GM18511 (cell line): ENCODE measurements around the gene NAT16.

Experiments
- ATAC-seq: cut with Tn5 transposase; IDR thresholded peaks from one replicate; pipeline ENCODE4 v1.9.1; 2021; ENCODE audit warnings: mild to moderate bottlenecking, moderate library complexity; ENCODE audit not compliant: unreplicated experiment

NAT16 gene

DNA sequence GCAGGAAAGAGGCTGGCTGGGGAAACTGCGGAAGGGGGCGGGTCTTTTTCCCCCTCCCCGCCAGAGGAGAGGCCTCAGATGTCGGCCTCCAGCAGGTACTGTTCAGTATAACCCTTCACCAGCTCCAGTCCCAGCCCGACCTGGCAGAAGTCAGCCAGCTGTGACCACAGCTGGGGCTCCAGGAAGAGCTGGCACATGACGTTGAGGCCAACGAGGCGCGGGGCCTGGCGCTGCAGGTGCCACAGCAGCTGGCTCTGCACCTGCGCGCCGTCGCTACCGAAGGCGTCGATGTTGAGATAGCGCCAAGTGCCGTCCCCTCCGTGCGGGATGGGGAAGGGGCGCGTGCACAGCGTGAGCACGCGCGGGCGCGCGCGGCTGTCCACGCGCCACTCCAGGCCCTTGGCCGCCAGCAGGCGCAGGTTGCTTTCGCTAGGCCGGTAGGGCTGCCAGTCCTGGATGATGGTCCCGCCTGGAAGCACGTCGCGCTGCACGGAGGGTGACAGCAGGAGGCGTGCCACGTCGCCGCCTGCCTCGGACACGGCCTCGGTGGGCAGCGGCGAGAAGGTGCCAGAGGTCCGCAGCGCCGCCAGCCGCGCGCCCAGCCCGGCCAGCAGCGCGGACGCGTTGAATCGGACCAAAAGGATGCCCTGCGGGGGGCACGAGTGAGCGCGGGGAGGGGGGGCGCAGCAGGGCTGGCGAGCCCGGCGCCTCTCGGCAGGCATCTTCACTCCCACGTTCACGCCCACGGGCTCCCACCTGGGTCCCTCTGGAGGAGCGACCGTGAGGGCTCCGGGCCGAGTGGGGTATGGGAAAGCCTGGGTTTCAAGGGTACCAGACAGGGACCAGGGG is 7.9 kb downstream of the NAT16 start:
- no peak for ATAC-seq

DNA sequence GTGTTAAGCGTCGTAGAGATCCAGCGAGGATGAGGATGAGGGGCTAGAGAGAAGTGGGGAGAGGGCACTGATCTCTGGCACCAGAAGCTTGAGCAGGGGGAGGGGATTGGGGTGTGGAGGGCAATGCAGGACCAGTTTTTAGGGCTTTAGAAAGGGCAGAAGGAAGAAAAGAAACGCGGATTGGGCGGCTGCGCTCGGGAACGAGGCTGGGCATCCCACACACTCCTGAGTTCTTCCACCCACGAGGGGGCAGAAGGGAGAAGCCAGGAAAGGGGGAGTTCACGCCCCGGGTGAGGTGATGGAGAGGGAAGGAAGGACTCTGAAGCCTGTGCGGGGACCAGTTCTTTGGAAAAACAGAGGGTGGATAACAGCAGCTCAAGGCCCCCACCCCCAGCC is 8.7 kb downstream of the NAT16 start:
- ATAC-seq: no peak

DNA sequence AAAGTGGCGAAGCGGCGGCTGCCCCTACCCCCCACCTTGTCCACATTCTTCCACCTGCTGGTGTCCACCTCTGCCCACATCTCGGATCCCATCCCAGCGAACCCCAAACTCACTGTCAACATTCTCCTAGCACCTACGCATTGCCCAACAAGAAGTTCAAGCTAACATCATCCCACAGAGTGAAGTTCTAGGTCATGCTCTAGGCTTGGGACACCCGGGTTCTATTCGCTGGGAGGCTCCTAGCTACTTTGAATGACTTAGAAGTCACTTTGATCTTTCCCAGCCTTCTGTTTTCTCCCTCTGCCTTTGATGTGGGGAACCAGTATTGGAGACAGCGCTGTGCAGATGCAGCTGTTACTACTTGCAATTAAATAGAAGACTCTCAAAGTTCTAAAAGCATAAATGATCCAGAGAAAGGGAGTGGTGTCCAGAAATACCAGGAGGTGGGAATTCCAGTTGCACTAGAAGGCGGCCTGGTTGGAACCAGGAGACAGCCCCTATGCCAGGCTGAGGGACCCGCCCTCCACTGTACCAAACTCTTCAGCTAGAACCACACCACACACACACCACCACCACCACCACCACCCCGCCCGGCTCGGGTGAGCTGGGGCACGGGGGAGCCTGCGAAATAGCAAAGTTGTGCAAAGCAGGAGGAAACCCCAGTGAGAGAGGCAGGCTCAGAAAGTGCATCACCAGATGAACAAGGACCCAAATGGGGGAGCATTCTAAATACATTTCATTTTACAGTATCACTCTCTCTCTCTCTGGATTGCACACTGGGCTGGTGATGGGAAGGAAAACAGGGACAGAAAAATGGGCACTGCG is 9.3 kb downstream of the NAT16 start:
- ATAC-seq: no peak

DNA sequence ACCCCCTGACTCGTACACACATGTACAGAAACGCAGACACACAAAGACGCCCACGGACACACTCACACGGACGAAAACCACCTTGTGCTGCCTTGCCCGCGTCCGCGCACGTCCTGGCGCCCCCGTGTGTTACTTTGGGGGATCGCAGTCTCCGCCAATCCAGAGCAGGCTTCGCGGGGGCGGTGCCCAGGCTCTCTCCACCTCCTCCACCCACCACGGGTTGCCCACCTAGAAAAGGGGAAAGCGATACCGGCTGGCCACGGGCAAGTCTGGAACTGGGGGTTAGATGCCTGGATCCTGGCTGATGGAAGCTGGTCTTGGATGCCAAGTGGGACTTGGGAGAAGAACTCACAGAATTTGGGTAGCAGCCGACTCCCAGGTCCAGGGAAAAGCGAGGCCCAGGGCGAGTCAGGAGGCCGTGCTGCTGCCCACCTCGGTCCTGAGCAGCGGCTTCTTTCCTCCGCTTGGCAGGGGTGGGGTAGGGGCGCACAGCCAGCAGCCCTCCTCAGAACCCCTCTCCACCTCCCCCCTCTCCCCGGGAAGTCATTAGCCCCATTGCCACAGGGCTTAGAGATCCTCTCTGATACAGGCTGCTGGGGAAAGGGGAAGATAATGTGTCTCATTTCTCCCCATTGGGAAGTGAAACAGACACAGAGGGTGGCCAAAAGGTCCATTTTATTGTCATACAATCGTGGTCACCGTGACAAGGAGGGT is 10.1 kb downstream of the NAT16 start:
- ATAC-seq: no peak

DNA sequence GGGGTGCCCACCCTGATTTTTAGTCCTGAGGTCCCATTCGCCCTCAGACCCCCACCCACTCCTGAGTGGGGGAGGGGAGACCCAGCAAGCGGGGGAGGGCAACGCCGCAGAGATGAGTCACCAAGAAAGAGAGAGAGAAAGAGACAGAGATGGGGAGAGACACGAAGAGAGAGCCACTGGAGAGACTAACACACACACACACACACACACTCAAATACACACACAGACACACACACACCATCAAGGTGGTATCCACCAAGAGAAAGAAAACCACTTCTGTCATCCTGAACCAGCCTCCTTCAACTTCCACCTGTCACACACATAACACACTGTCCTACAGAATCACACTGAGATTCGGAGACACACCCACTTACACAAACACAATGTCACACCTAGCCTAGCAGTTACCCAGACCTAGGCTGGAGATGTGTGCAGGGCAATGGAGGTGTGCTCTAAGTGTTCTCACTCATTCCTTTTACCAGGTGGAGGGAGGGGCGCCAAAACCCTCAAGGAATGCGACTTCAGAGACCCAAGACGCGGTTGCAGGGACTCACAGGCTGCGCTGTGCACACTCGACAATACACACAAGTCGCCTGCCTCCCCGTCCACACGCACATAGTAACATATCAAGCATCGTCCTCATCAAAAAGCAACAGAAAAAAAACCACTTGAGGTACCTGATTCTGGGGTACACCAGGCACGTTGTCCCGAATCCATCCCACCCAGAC is 10.8 kb downstream of the NAT16 start:
- ATAC-seq: no peak

DNA sequence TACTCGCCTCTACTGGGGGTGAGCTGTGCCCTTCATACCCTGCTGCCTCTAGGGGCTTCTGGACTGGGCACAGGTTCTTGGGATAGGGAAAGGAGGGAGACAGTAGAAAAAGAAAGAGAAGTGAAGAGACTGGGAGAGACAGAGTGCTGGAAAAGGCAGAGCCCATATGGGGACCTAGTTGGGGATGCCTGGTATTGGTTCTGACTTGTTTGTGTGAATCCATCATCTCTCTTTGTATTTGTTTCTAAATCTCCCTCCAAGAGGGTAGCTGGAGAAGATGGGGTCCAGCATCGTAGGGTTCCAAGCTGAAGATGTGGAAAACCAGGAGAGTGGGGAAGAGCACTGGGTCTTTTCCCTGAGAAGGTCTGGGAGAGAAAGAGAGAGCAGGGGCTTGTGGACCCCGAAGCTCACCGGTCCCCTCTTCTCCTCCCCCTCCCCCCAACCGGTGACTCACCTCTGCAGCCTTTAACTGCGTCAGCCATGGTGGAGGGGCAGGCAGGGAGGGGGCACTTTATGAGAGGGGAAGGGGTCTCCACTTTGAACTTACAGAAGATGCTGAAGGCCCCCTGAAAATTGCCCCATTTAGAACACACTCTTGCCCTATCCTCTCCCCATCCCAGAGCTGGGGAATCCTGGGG is 11.6 kb downstream of the NAT16 start:
- ATAC-seq: no peak

DNA sequence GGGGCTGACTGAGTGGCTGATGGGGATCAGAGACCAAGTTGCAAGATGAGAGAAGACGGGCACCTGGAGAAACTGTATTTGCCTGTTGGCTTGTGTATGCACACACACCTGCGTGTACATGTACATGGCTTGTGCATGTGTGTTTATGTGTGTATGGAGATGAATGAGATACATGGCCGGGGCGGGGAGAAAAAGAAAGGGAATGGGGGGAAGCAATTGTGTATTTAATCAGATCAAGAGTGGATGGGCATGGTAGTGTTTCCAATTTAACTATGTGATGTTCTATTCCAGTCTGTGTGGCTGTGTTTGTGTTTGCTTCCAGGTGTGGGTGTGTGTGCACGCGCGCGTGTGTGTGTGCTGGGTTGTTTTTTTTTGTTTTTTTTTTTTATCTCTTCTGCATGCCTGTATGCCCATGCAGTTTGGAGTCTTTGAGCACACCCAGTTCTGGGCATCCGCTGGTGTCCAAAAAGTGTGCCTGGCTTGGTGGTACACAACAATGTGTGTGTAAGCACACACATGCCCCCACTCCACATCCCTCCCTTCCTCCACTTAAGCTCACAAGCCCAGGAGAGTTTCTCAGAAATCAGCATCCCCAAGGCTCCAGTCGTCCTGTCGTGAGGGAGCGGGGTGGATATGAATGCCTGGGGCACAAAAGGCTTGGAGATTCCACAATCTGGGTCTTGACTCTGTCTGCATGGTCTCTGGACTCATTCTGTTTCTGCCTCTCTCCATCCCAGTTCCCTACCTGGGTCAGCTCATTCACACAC is 12.3 kb downstream of the NAT16 start:
- ATAC-seq: no peak

DNA sequence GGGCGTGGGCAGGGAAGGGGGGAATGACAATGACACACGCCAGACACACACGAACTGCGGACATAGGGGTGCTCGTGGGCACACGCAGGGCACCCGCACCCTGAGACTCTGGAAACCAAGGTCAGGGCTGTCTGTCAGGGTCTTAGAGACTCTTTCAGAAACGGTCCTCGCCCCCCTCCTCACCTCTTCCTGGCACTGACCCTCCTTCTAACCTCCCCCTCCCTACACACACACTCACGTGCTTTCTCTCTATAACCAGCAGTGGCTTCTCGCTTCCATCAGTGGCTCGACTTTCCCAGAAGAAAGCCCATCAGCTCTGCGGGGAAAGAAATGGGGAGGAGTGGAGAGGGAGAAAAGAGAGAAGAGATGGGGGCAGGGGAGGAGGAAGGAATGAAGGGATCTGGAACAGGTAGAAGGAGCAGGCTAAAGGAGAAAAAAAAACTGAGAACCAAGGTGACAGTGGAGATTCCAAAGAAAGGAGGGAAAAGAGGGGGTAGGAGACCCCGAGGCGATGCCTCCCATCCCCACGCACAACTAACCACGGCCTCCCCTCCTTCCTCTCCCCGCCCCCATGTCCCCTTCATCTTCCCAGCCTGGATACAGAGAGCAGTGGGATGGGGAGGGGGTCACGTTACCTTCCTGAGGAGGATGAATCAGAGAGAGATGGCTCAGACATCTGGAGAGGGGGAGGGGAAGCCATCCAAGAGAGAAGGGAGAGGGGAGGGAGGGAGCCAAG is 13.0 kb downstream of the NAT16 start:
- ATAC-seq: no peak

DNA sequence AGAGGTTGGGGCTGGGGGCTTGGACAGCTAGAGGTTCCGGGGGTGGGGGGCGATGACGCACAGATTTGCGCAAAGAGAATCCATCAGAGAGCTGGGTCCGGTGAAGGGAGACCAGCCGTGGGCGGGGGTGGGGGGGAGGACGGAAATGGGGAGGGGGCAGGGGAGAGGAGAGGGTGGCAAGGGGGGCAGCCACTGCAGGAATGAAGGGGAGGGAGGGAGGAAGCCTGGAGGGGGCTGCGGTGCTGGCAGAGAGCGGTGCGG is 13.5 kb downstream of the NAT16 start:
- no peak for ATAC-seq

DNA sequence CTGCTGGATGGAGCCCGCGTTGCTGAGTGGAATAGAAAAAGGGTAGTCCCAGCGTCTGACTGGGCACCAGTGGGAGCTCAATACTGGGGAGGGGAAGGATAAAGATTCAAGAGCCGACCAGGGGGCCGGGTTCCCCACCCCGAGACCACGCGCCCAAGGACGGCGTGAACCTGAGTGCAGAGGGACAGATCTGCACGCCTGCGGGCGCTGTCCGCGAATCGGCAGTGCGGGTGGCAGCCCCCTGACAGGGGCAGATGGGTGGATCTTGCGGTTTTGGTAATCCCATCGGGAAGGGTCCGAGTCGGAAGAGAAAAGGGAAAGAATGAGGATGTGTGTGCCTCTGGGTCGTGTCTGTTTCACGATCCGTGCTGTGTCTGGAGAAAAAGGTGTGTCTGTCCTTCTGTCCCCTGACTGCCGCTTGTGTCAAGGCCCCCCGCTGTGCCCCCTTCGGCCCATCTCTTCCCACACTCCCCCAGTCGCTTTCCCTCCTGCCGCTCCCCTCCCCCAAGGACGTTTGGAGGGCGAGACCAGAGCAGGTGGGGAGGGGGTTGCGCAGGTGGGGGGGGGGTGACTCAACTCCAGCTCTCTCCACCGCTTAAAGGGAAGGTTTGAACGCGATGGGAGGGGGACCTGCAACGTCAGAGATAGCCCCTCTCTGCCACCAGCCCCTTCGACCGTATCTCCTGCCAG is 14.0 kb downstream of the NAT16 start:
- ATAC-seq: no peak

DNA sequence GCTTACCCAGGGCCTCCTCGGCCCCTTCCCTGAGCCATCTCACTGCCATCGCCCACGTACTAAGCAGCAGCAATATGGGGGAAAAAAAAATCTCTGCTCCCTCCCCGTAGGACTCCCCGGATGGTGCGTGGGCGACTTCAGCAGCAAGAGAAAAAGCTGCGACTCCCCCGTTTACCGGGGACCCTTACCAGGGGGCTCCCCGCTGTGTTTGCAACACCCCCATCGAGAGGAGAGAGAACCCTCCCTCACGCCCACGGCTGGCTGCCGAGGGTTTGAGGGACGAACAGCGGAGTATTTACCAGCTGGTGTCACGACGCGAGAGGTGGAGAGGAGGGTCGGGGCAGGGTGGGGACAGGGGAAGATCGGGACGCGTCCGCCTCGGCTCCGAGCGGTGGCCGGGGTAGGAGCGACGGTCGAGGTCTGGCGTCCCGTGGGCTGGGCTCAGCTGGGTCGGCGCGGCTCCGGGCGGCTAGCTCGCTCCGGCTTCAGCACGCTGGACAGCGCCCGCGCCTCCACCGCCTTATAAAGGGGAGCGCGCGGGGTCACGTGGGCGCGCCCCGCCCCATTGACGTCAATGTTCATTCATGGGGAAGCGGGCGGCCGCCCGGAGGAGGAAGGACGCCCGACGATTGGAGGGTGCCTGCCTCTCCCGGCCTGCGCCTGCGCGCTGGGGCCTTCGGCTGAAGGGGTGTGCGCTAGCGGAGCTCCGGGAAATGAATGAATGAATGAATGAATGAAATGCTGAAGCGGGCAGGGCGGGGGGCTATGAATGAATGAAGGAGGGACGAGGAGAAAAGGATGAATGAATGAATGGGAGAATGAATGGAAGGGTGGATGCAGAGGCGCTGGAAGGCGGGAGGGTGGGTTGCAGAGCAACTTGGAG is 14.8 kb downstream of the NAT16 start, which contains the start of gene VGF:
Gene VGF, minus strand, starts transcription at position 495 of the 883 bp plus-strand sequence. CDS start 726 bp downstream, outside the sequence.
- ATAC-seq: peak; percentile 62

DNA sequence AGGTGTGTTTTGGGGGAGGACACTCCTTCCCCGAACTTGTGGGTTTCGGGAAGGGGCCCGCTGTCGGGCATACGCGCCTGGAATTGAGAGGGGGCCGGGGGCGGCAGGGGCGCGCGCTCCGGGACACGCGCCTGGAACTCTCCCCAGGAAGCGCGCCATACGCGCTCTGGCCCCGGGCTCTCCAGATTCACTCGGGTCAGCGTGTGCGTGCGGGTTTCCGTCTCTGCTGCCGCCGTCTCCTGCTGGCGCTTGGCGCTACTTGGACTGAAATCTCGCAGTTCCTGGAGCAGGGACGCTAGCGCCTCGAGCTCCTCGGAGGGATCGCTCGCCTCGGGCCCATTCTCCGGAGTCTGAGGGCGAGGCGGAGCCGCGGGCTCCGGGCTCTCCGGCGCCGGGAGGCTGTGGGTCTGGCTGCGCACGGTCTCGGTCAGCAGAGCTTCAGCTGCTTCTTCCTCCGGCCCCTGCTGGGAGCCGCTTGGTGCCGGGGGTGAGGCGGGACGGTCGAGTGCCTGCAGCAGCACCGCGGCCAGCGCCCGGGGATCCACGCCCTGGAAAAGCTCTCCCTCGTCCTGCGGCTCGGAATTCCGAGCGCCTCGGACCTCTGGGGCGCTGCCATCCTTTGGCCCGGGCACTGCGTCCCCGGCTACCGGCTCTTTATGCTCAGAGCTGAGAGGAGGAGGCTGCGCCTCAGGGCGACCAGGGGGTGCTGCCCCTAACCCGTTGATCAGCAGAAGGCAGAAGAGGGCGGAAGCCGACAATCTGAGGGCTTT is 15.8 kb downstream of the NAT16 start:
- ATAC-seq: no peak

DNA sequence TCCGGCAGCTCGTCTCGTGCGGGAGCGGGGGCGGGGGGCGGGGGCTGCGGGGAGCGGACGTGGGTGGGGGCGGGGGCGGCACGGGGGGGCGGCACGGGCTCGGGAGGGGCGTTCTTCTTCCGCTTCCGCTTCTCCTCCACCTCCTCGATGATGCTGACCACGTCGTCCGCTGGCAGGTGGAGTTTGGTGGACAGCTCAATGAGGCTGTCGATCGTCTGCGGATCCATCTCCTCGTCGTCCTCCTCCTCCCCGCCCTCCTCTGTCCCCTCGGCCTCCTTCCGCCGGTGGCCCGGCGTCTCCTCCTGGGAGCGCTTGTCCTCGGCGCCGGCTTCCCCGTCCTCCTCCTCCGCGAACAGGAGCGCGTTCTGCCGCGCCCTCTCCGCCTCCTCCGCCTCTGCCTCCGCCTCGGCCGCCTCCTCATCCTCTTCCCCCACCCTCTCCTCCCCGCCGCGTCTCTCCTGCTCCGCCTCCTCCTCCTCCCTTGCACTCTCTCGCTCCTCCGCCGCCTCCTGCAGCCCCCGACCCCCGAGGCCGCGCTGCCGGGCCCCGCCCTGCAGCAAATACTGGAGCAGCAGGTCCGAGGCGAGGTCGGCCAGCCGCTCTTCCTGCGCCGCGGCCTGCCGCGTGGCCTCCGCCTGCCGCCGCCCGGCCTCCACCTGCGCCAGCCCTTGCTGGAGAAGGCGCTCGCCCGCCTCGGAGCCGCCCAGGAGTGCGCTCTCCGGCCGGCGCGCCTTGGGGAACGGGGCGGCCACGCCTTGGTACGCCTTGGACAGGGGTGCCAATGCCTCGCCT is 16.6 kb downstream of the NAT16 start:
- no peak for ATAC-seq

DNA sequence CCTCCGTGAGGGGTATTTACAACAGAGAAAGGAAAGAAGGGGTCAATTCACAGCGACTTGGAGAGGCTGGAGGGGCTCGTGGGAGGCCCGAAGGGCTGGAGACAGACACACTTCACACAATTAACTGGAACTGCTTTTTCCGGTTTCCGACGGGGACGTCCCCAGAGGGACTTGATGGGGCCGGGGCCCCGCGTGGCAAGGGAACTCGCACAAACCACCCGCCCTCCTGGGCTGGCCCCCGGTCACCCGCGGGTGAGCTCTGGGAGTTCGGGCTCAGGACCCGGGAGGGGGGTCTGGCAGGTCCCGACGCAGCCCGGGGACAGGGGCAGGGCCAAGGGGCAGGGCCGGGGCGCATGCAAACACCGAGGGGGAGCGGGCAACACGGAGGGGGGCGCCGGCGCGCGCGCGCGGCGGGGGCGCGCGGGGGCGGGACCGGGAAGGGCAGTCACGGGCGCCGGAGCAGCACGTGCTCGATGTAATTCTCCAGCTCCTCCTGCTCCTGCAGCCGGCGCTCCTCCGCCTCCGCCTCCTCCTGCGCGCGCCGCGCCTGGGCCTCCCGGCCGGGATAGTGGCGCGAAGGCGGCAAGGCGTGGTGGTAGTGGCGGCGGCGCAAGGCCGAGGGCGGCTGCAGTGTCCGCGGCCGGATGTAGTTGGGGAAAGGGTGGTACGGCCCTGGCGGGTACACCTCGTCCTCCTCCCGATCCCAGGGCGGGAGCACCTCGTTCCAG is 17.4 kb downstream of the NAT16 start:
- ATAC-seq: no peak
